ENCODE results near the gene PSME1.

The PSME1 gene

GRCh38 chr14:24130380-24130716, 5.6 kb upstream of the PSME1 start, which contains the start of gene FITM1:
TSS of gene FITM1 (plus strand) at chr14:24130659. CDS start at chr14:24131564, 905 bp downstream.
- no peak for DNase-seq (ENCODE audit: low spot score)

- no peak for DNase-seq (ENCODE audit: low spot score)
These were observed 5.1 kb upstream of the PSME1 start for GRCh38 chr14:24130717-24131548.

- DNase-seq (ENCODE audit: low spot score) = no peak
These were observed 4.4 kb upstream of the PSME1 start for GRCh38 chr14:24131549-24131966.

- DNase-seq (ENCODE audit: low spot score) = no peak
These were observed 3.8 kb upstream of the PSME1 start for GRCh38 chr14:24132061-24132685.

- DNase-seq (ENCODE audit: low spot score) = no peak
These were observed 3.0 kb upstream of the PSME1 start for GRCh38 chr14:24132976-24133375.

GRCh38 chr14:24133735-24134134, 2.3 kb upstream of the PSME1 start:
- no peak for DNase-seq (ENCODE audit: low spot score)

GRCh38 chr14:24135584-24135833, 485 bp upstream of the PSME1 start:
- no peak for DNase-seq (ENCODE audit: low spot score)

- DNase-seq (ENCODE audit: low spot score) = no peak
These were observed 912 bp downstream of the PSME1 start for GRCh38 chr14:24136684-24137528.

GRCh38 chr14:24137529-24138395, 1.8 kb downstream of the PSME1 start:
- DNase-seq (ENCODE audit: low spot score) = no peak

GRCh38 chr14:24138396-24139271, 2.6 kb downstream of the PSME1 start:
- no peak for DNase-seq (ENCODE audit: low spot score)

GRCh38 chr14:24139272-24139934, 3.4 kb downstream of the PSME1 start:
- DNase-seq (ENCODE audit: low spot score) = no peak

GRCh38 chr14:24141097-24141880, 5.3 kb downstream of the PSME1 start, which contains the start of gene EMC9:
TSS of gene EMC9 (minus strand) at chr14:24141591. CDS start at chr14:24141304, 287 bp downstream.
- peak; percentile 98 for DNase-seq (ENCODE audit: low spot score)

- DNase-seq (ENCODE audit: low spot score) = no peak
These were observed 7.5 kb downstream of the PSME1 start for GRCh38 chr14:24143511-24143910.

GRCh38 chr14:24144451-24144850, 8.5 kb downstream of the PSME1 start:
- DNase-seq (ENCODE audit: low spot score) = no peak

GRCh38 chr14:24145219-24145618, 9.2 kb downstream of the PSME1 start:
- DNase-seq (ENCODE audit: low spot score) = no peak

GRCh38 chr14:24145690-24146452, 9.9 kb downstream of the PSME1 start:
- no peak for DNase-seq (ENCODE audit: low spot score)

GRCh38 chr14:24146453-24146977, 10.5 kb downstream of the PSME1 start, which contains the start of gene PSME2:
TSS of gene PSME2 (minus strand) at chr14:24146610. CDS start at chr14:24146581, 29 bp downstream.
- DNase-seq (ENCODE audit: low spot score) = peak; percentile 96
